ENCODE data around the gene LCLAT1. TPM values are rescaled to one million over a fixed set of nuclear protein-coding genes. Genes with fewer than 3 reads are reported as not detected.

LCLAT1 gene
- total RNA-seq, 2 experiments from 2014 or later, result 18.6 to 22.8 TPM

DNA sequence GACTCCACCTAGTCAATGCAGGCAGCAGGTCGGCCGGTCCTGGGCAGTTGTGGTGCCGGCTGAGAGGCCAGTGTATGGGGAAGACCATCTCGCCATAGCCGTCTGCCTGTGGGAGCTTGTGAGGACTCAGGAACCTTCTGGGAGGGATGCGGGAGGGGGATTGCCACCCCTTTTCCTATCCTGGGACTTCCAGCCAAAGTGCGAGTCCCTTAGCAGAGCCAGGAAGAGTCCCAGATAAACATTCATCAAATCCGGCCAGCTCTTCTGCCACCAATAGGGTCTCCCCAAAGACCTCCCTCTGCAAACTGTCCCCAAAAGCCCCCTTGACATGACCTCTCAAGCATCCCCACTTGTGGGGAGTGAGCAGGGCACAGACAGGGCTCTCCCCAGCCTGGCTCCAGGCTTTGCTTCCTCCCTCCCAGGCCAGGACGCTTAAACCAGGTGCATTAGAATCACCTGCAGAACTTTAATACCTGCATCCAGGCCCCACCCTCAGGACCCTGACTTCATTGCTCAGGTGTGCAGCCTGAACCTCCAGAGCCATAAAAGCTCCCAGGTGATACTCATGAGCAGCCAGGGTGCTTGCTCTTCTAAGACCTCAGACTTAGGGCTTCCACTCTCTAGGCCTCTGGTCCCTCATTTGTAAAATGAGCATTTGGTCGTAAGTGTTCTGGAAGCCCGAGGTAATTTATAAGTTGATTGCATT lies 200.9 kb downstream of the LCLAT1 start:
- ATAC-seq, result no peak
- CTCF ChIA-PET, result interaction anchor here (0.6 to 1.6 kb wide), 3 partner anchors 15 to 656 kb away, joined by 3 to 4 read pairs (median 4); no protein-coding TSS in a partner anchor
- Mint-ChIP-seq H3K36me3 (peaks cover 3% of the 10 kb centered on the region), H3K27me3 (no peaks in the 10 kb centered on the region), H3K4me3 (no peak overlapping the region), H3K27ac (no peak overlapping the region), H3K9me3 (ENCODE audit: low read depth) (no peaks in the 10 kb centered on the region), H3K4me1 (no peaks in the 10 kb centered on the region)
- no peak for DNase-seq

DNA sequence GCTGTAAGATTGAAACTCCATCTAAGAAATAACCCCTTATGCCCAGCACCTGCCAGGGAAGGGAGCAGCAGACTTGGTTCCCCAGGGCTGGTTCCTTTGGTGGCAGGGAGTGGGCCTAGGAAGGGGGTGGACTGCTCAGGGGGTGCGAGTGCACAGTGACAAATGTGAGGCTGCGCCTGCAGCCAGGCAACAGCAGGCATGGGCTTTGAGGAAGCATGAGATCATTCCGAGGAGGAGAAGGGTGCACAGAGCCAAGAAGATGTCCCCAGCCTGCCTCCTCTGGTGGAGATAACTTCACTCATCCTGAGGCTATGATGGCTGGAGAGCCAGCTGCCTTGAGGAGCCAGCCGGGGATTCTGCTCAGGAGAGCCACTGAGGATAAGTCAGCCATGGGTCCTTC lies 202.2 kb downstream of the LCLAT1 start:
- CTCF ChIA-PET, result no interaction called here
- Mint-ChIP-seq H3K27me3 (no peaks in the 10 kb centered on the region), H3K27ac (no peak overlapping the region), H3K9me3 (ENCODE audit: low read depth) (no peaks in the 10 kb centered on the region), H3K4me1 (no peaks in the 10 kb centered on the region), H3K36me3 (peaks cover 3% of the 10 kb centered on the region), H3K4me3 (no peak overlapping the region)
- ATAC-seq (no peak), DNase-seq (no peak)

DNA sequence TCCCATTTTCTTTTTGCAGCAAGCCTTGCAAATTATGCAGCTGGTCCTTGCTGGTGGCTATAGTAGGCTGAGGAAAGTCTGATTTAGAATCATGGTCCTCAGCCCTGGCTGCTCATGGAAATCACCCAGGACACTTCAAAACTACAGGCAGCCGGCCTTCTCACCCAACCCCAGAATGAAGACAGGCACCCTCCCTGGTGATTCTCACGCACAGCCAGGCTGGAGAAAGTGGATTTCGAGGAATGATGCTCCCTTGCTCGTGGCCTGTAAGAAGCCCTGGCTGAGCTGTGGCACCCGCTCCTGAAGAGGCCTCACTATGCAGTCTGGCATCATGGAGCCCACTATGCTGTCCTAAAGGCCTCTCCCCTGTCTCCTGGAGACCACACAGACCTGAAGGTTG lies 202.8 kb downstream of the LCLAT1 start:
- H3K4me1 Mint-ChIP-seq, result no peaks in the 10 kb centered on the region
- H3K4me3 Mint-ChIP-seq, result no peak overlapping the region
- no peaks in the 10 kb centered on the region for H3K9me3 Mint-ChIP-seq (ENCODE audit: low read depth)
- H3K27me3 Mint-ChIP-seq, result no peaks in the 10 kb centered on the region
- DNase-seq (no peak), ATAC-seq (no peak)
- H3K27ac Mint-ChIP-seq, result no peak overlapping the region
- CTCF ChIA-PET, result no interaction called here
- no peaks in the 10 kb centered on the region for H3K36me3 Mint-ChIP-seq

DNA sequence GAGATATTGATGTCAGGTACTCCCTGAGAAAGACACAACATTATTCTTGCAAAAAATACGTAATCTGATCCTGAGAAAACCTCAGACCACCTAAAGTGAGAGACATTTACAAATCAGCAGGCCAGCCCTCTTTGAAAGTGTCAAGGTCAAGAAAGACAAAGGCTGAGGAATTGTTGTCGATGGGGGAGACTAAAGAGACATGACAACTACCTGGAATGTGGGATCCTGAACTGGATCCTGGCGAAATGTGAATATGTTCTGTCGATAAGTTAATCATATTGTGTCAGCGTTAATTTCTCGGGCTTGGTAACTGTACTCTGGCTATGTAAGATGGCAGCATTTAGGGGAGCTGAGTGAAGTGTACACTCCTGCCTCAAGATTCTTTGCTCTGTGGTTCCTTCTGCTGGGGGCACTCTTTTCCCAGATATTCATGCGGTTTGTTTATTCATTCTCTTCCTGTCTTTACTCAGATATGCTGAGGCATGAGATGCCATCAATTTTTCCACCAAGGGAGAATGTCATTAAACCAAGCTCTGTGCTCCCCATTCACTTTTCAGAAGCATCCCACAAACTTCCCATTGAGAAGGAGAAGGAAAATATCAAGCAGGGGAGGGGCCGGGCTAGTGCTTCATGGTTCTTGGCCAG lies 205.3 kb downstream of the LCLAT1 start:
- CTCF ChIA-PET, result no interaction called here
- Mint-ChIP-seq H3K27ac (no peak overlapping the region), H3K9me3 (ENCODE audit: low read depth) (no peaks in the 10 kb centered on the region), H3K36me3 (no peaks in the 10 kb centered on the region), H3K27me3 (no peaks in the 10 kb centered on the region), H3K4me3 (no peak overlapping the region), H3K4me1 (peaks cover 2% of the 10 kb centered on the region)
- DNase-seq, result no peak
- ATAC-seq, result no peak

DNA sequence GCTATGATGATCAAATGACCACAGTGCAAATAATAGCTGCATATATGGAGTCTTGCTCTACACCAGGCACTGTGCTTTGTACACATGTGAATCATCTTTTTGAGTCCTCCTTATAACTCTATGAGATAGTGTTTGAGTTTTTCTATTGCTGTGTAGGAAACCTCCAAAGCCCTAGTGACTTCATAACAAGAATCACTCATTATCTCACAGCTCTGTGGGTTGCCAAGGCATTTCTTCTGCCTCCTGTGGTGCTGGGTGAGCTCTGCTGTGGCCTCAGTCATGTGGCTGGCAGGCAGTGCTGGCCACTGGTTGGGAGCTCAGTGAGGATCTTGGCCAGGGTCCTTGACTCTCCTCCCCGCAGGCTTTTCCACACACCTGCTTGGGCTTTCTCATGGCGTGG lies 206.8 kb downstream of the LCLAT1 start:
- no peak overlapping the region for H3K27ac Mint-ChIP-seq
- H3K36me3 Mint-ChIP-seq, result no peaks in the 10 kb centered on the region
- no peak for DNase-seq
- CTCF ChIA-PET, result interaction anchor here (1.3 to 1.6 kb wide), 2 partner anchors 57 to 490 kb away, joined by 5 to 7 read pairs; no protein-coding TSS in a partner anchor
- no peak overlapping the region for H3K4me3 Mint-ChIP-seq
- no peaks in the 10 kb centered on the region for H3K27me3 Mint-ChIP-seq
- ATAC-seq, result peak; percentile 66
- no peaks in the 10 kb centered on the region for H3K9me3 Mint-ChIP-seq (ENCODE audit: low read depth)
- peaks cover 2% of the 10 kb centered on the region for H3K4me1 Mint-ChIP-seq

DNA sequence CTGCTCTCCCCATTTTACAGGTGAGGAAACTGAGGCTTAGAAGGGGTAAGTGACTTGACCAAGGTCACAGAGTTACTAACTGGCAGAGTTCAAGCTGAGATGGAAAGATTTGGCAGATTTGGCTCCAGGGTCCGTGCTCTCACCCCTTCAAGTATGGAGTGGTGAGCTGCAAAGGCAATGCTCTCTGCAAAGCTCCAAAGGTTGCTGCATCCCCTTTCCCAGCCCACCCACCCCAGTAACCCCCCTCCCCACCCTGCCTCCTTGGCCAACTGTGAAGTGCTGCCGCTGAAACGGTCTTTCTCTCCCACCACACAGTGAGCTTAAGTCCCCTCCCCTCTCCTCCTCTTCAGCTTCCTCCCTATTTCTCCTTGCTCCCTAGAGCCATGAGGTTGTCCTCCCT lies 207.4 kb downstream of the LCLAT1 start:
- no peaks in the 10 kb centered on the region for H3K27me3 Mint-ChIP-seq
- no peak overlapping the region for H3K4me3 Mint-ChIP-seq
- no peaks in the 10 kb centered on the region for H3K36me3 Mint-ChIP-seq
- CTCF ChIA-PET, result interaction anchor here (1.3 to 1.6 kb wide), 2 partner anchors 57 to 490 kb away, joined by 5 to 7 read pairs; no protein-coding TSS in a partner anchor
- no peak for DNase-seq
- no peak overlapping the region for H3K27ac Mint-ChIP-seq
- H3K9me3 Mint-ChIP-seq (ENCODE audit: low read depth), result no peaks in the 10 kb centered on the region
- H3K4me1 Mint-ChIP-seq, result peaks cover 2% of the 10 kb centered on the region
- no peak for ATAC-seq

DNA sequence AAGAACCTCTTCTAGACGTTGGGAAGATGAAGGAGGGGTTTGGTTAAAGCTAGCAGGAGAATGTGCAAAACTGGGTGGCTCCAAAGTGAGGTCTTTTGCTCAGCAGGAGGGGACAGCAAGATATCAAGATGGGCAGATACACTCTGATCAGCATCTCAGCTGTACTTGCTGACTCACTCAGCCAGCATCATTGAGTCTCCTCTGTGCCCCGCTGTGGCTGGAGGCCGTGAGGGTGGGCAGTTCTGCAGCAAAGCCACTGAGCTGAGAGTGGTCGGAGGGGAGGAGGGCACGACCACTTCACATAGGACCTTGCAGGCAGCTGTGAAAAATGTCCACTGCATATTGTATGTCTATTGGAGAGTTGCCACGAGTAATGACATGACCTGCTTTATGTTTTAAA lies 208.2 kb downstream of the LCLAT1 start:
- H3K9me3 Mint-ChIP-seq (ENCODE audit: low read depth), result no peaks in the 10 kb centered on the region
- no peak for ATAC-seq
- CTCF ChIA-PET, result interaction anchor here (1.6 kb wide), 1 partner anchor 490 kb away, joined by 4 read pairs; no protein-coding TSS in a partner anchor
- no peak for DNase-seq
- no peak overlapping the region for H3K4me3 Mint-ChIP-seq
- no peaks in the 10 kb centered on the region for H3K36me3 Mint-ChIP-seq
- no peak overlapping the region for H3K27ac Mint-ChIP-seq
- peaks cover 2% of the 10 kb centered on the region for H3K4me1 Mint-ChIP-seq
- no peaks in the 10 kb centered on the region for H3K27me3 Mint-ChIP-seq

DNA sequence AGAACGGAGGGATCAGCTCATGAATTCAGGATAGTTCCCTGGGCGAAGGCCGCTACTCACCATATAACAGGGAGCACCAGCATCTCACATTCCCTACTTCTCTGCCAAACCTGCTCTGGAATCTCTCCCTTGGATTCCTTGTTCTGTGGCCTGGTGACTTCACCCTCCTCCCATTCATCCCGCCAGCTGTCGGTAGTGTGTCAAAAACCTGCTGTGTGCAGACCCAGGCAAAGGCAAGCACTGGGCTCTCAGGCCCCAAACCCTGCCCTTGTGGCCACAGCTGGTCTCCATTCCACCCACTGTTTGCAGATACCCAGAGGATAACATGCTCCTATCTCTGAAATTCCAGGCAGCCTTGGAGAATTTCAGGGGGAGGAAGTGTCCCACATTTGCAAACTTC lies 208.6 kb downstream of the LCLAT1 start:
- DNase-seq (no peak), ATAC-seq (no peak)
- CTCF ChIA-PET, result interaction anchor here (1.6 kb wide), 1 partner anchor 490 kb away, joined by 4 read pairs; no protein-coding TSS in a partner anchor
- no peak overlapping the region for H3K27ac Mint-ChIP-seq
- no peaks in the 10 kb centered on the region for H3K27me3 Mint-ChIP-seq
- H3K36me3 Mint-ChIP-seq, result no peaks in the 10 kb centered on the region
- H3K4me1 Mint-ChIP-seq, result peaks cover 2% of the 10 kb centered on the region
- no peaks in the 10 kb centered on the region for H3K9me3 Mint-ChIP-seq (ENCODE audit: low read depth)
- no peak overlapping the region for H3K4me3 Mint-ChIP-seq

DNA sequence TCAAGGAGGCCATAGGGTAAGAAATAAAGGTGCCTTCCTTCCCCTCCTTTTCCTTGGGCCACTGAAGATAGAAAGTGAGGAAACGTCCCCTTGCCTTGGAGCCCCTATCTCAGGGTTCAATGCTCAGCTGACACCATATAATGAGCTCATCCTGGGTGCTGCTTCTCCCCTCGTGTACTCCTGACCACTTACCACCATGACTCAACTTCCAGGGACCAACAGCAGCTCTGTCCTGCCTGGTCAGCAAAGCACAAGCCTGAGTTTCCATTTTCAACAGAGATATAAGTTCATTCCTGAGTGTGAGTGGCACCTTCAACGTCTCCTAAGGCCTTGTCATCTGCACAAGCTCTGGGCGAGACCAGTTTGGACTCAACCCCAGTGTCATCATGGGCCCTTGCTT lies 209.0 kb downstream of the LCLAT1 start:
- CTCF ChIA-PET, result interaction anchor here (1.6 kb wide), 1 partner anchor 491 kb away, joined by 4 read pairs; no protein-coding TSS in a partner anchor
- no peaks in the 10 kb centered on the region for H3K9me3 Mint-ChIP-seq (ENCODE audit: low read depth)
- DNase-seq (no peak), ATAC-seq (no peak)
- H3K4me1 Mint-ChIP-seq, result peaks cover 2% of the 10 kb centered on the region
- H3K36me3 Mint-ChIP-seq, result no peaks in the 10 kb centered on the region
- H3K27ac Mint-ChIP-seq, result no peak overlapping the region
- no peak overlapping the region for H3K4me3 Mint-ChIP-seq
- no peaks in the 10 kb centered on the region for H3K27me3 Mint-ChIP-seq

DNA sequence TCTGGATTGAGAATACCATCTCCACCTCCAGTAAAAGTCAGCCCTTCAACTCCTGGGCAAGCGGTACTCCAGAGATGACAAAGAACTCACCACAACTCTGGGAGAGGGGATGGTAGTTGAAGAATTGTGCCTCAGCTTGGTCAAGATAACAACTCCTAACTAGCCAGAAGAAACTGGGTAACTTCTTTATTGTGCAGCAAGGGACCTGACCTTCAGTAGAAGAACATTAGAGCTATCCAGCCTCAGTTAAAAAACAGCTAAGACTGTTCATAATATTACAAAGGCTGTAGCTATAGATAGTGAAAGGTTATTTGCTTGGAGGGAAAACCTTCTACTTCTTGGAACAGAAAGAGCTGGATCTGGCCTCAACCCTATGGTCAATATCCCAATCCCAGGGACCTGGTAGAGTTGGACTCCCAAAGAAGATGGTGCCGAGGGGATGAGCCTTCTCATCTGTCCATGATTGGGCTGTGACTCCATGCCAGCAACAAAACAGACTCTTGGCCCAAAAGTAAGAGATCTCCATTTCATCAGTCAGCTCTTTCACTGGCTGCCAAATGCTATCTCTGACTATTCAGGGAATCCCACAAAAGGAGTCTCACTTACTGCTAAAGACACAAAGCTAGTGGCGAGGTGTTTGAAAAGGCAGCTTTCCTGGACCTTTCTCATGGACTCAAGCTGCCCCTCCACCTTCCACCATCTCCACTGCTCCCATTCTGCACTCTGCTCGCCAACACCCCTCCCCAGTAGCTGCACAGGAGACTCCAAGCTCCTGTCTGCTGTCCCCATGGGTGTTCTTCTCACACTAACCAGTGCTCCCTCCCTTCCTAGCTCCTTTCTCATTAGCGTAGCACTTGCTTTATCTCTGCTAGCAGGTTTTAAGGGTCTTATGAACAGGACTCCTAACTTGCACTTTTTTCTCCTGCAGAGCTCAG lies 214.4 kb downstream of the LCLAT1 start:
- Mint-ChIP-seq H3K4me3 (no peak overlapping the region), H3K27ac (no peak overlapping the region), H3K36me3 (no peaks in the 10 kb centered on the region), H3K9me3 (ENCODE audit: low read depth) (no peaks in the 10 kb centered on the region), H3K27me3 (no peaks in the 10 kb centered on the region), H3K4me1 (no peaks in the 10 kb centered on the region)
- CTCF ChIA-PET, result interaction anchor here (0.9 kb wide), 1 partner anchor 50 kb away, joined by 3 read pairs; no protein-coding TSS in a partner anchor
- ATAC-seq (no peak), DNase-seq (no peak)

DNA sequence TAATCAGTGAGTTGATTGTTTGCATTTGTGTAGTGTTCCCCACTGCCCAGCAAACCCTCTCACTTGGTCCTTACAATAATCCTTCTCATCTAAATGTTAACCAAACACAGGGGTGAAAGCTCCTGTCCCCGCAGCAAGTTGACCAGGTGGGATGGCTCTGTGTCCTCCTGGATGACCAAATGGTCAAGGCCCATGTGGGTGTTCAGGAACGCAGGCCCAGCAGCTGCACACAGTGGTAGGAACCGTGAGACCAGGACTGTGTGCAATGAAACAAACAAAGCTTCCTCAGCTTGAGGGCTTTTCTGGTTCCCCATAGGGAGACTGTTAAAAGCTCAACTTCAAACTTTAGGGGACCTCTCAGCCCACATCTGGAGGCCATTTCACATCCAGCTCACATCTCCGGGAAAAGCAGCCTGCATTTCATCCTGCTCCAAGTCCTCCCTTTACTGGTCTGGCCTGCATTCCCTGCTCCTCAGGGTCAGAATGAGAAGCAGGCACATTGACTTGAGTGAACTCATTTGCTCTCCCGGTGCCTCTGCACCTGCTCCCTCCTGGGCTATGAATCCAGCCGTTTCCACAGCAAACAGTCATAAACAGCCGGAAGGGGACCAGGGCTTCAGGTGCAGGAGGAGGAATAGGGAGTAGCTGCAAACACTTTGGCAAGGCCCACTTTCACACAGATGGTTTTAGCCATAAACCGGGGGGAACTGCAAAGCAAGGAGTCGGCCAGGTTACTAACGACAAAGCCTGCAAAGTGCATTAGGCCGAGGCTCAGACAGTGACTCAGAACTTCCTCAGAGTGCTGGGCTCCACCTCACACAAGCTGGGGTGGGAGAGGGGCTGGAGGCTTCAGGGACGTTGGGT lies 215.5 kb downstream of the LCLAT1 start:
- CTCF ChIA-PET, result interaction anchor here (0.9 kb wide), 1 partner anchor 49 kb away, joined by 3 read pairs; no protein-coding TSS in a partner anchor
- DNase-seq, result no peak
- Mint-ChIP-seq H3K36me3 (peaks cover 1% of the 10 kb centered on the region), H3K27ac (no peak overlapping the region), H3K27me3 (no peaks in the 10 kb centered on the region), H3K4me3 (no peak overlapping the region), H3K4me1 (no peaks in the 10 kb centered on the region), H3K9me3 (ENCODE audit: low read depth) (no peaks in the 10 kb centered on the region)
- no peak for ATAC-seq

DNA sequence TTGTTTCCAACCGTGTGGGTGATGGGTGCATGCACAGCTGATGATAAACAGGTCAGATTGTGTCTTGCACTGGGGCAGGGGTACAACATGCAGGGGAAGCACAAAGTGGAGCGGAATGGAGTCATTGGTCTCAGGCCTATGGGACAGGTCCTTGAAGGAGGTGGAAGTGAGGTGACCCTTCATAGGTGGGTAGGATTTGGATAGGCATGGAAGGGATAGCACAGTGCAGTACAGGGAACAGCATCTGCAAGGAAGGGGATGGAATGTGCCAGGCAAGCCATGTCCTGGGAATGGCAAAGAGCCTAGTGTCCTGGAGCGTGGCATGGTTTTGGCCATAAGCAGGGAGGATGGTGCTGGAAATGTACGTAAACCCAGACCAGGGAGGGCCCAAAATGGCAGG lies 216.3 kb downstream of the LCLAT1 start:
- CTCF ChIA-PET, result no interaction called here
- no peak for ATAC-seq
- H3K27me3 Mint-ChIP-seq, result no peaks in the 10 kb centered on the region
- no peaks in the 10 kb centered on the region for H3K4me1 Mint-ChIP-seq
- no peak overlapping the region for H3K27ac Mint-ChIP-seq
- H3K36me3 Mint-ChIP-seq, result peaks cover 3% of the 10 kb centered on the region
- DNase-seq, result no peak
- no peak overlapping the region for H3K4me3 Mint-ChIP-seq
- no peaks in the 10 kb centered on the region for H3K9me3 Mint-ChIP-seq (ENCODE audit: low read depth)

Data from activated CD8-positive, alpha-beta memory T cell treated with anti-CD3 and anti-CD28 coated beads, Interleukin-2, amount 10 ng/mL, durations not matched to agents 7 days and 5 days (primary cell).